HepG2 (cell line): ENCODE results near the gene CEMP1. TPM values are rescaled to one million over a fixed set of nuclear protein-coding genes. Genes with fewer than 3 reads are reported as not detected.

ENCODE experiments used
- ATAC-seq: fragments of 200-7000 bp; cut with Tn5 transposase; 3 replicates; pipeline ENCODE4 v1.9.1; 2020; ENCODE audit warnings: mild to moderate bottlenecking, moderate library complexity
- BruUV-seq: library from RNA; stranded (reverse); fragments of 400-500 nt; replicated peaks from 2 replicates; lab custom pipeline; 2021; lab: Mats Ljungman, UMichigan
- CTCF ChIA-PET: fragments of 300-600 bp; formaldehyde crosslinking; extraction: SDS; loops from one replicate; lab custom pipeline; 2021; ENCODE audit warnings: low total read pairs, inconsistent platforms, low intra/inter-chr PET ratio; lab: Yijun Ruan, JAX
- POLR2A ChIA-PET: fragments of 350-600 bp; sonication (Branson Sonifier 250); formaldehyde crosslinking; loops from one replicate; lab custom pipeline; 2020; ENCODE audit warnings: antibody characterized with exemption, inconsistent platforms; lab: Yijun Ruan, JAX
- DNase-seq: peaks from one replicate; pipeline ENCODE4 v3.0.0-alpha.2; 2015; ENCODE audit warnings: low spot score
- FAIRE-seq: peaks from 3 replicates; lab custom pipeline; 2011; peaks lifted over from hg19 to GRCh38; lab: Jason Lieb, UNC
- H2AFZ ChIP-seq: one replicate; pipeline ENCODE4 v1.6.1; 2011; ENCODE audit warnings: low read length, inconsistent platforms
- H3K27ac ChIP-seq: fragments of 300-600 bp; 3 replicates; pipeline ENCODE4 v1.8.0; 2011; ENCODE audit warnings: mixed run types, mild to moderate bottlenecking, mixed read lengths, low read length, inconsistent platforms; ENCODE audit not compliant: insufficient read depth; ENCODE audit errors: extremely low read length
- H3K27me3 ChIP-seq, 2 experiments: fragments of 200-600 bp in 1 of 2; 2 replicates in 1 of 2; 3 replicates in 1 of 2; pipeline versions ENCODE4 v1.6.0 to v1.8.0; 2011; ENCODE audit warnings: low read length in 2 of 2, mild to moderate bottlenecking in 2 of 2, moderate library complexity in 2 of 2, inconsistent platforms in 1 of 2; ENCODE audit not compliant: insufficient read depth in 2 of 2, control insufficient read depth in 1 of 2
- H3K36me3 ChIP-seq, 2 experiments: fragments of 200-600 bp in 1 of 2; replicated peaks in 1 of 2; 2 replicates in 1 of 2; 3 replicates in 1 of 2; pipeline versions ENCODE4 v1.5.1 to v1.8.0; 2011; ENCODE audit warnings: low read length in 2 of 2, inconsistent platforms in 1 of 2; ENCODE audit not compliant: insufficient read depth in 2 of 2, control insufficient read depth in 1 of 2
- H3K4me1 ChIP-seq: 2 replicates; pipeline ENCODE4 v1.5.1; 2012; ENCODE audit warnings: low read length, inconsistent platforms; ENCODE audit not compliant: insufficient read depth
- H3K4me2 ChIP-seq: 2 replicates; pipeline ENCODE4 v1.6.0; 2011; ENCODE audit warnings: low read depth, low read length, inconsistent platforms
- H3K4me3 ChIP-seq, 3 experiments: fragments of 200-600 bp in 1 of 3; sonication (generic), shearing (Covaris generic) in 1 of 3; replicated peaks in 1 of 3; 2 replicates each; pipeline ENCODE4 v1.5.1; 2011 to 2016; ENCODE audit warnings: low read length in 3 of 3, inconsistent platforms in 2 of 3, low read depth in 2 of 3, mild to moderate bottlenecking in 2 of 3, control low read depth in 1 of 3, mixed read lengths in 1 of 3; ENCODE audit not compliant: insufficient read depth in 1 of 3
- H3K79me2 ChIP-seq: one replicate; pipeline ENCODE4 v1.6.1; 2011; ENCODE audit warnings: low read length, inconsistent platforms; ENCODE audit not compliant: insufficient read depth
- H3K9ac ChIP-seq: 2 replicates; pipeline ENCODE4 v1.6.0; 2011; ENCODE audit warnings: mild to moderate bottlenecking, low read depth, low read length, inconsistent platforms; ENCODE audit not compliant: insufficient read depth
- H3K9me3 ChIP-seq: 2 replicates; pipeline ENCODE4 v1.5.1; 2012; ENCODE audit warnings: mild to moderate bottlenecking, low read length
- H4K20me1 ChIP-seq: 2 replicates; pipeline ENCODE4 v1.6.0; 2011; ENCODE audit warnings: inconsistent platforms, mild to moderate bottlenecking, low read length, moderate library complexity; ENCODE audit not compliant: insufficient read depth
- AKAP8 ChIP-seq: sonication (generic); formaldehyde crosslinking; IDR thresholded peaks from 2 replicates; pipeline ENCODE4 v1.5.1; 2020; ENCODE audit warnings: mild to moderate bottlenecking, missing genetic modification reagents
- MAX ChIP-seq: IDR thresholded peaks from 2 replicates; pipeline ENCODE4 v1.6.1; 2012; ENCODE audit warnings: inconsistent platforms
- PAWR ChIP-seq: sonication (generic); formaldehyde crosslinking; IDR thresholded peaks from 2 replicates; pipeline ENCODE4 v1.4.0; 2020; ENCODE audit warnings: missing genetic modification reagents, mild to moderate bottlenecking, borderline replicate concordance
- PHF20 ChIP-seq: sonication (generic); formaldehyde crosslinking; IDR thresholded peaks from 2 replicates; pipeline ENCODE4 v1.5.0; 2020; ENCODE audit warnings: mild to moderate bottlenecking, missing genetic modification reagents
- SCMH1 ChIP-seq: sonication (generic); formaldehyde crosslinking; IDR thresholded peaks from 2 replicates; pipeline ENCODE4 v1.9.0; 2021; ENCODE audit warnings: missing genetic modification reagents, mild to moderate bottlenecking, borderline replicate concordance
- SOX6 ChIP-seq, 2 experiments: fragments of 450-650 bp in 1 of 2; sonication (generic) in 1 of 2; formaldehyde crosslinking in 1 of 2; IDR thresholded peaks; 2 replicates each; pipeline versions ENCODE4 v1.4.0 to v1.6.1; 2017 to 2020; ENCODE audit warnings: antibody characterized with exemption in 1 of 2, mild to moderate bottlenecking in 1 of 2, missing genetic modification reagents in 1 of 2
- SP140L ChIP-seq: sonication (generic); formaldehyde crosslinking; IDR thresholded peaks from 2 replicates; pipeline ENCODE4 v1.4.0; 2020; ENCODE audit warnings: missing genetic modification reagents, borderline replicate concordance
- SPEN ChIP-seq: sonication (generic); formaldehyde crosslinking; IDR thresholded peaks from 2 replicates; pipeline ENCODE4 v1.5.1; 2020; ENCODE audit warnings: low read depth, mild to moderate bottlenecking, missing genetic modification reagents
- TRIM24 ChIP-seq: sonication (generic); formaldehyde crosslinking; IDR thresholded peaks from 2 replicates; pipeline ENCODE4 v1.8.0; 2022; ENCODE audit warnings: mild to moderate bottlenecking, missing genetic modification reagents
- ZBTB40 ChIP-seq, 2 experiments: fragments of 450-650 bp in 1 of 2; sonication (generic) in 1 of 2; formaldehyde crosslinking in 1 of 2; IDR thresholded peaks; 2 replicates each; pipeline versions ENCODE4 v1.6.1 to v1.8.0; 2016 to 2022; ENCODE audit warnings: antibody characterized with exemption in 1 of 2, mild to moderate bottlenecking in 1 of 2, missing genetic modification reagents in 1 of 2
- ZNF251 ChIP-seq: sonication (generic); formaldehyde crosslinking; IDR thresholded peaks from 2 replicates; pipeline ENCODE4 v1.9.0; 2021; ENCODE audit warnings: mild to moderate bottlenecking, missing genetic modification reagents
- ZNF598 ChIP-seq: sonication (generic); formaldehyde crosslinking; IDR thresholded peaks from 2 replicates; pipeline ENCODE4 v1.5.1; 2020; ENCODE audit warnings: mild to moderate bottlenecking, missing genetic modification reagents, borderline replicate concordance
- ZNF644 ChIP-seq: IDR thresholded peaks from 2 replicates; pipeline ENCODE4 v1.6.1; 2016; ENCODE audit warnings: low read depth
- ZNF652 ChIP-seq: IDR thresholded peaks from 2 replicates; pipeline ENCODE4 v1.6.1; 2016; ENCODE audit warnings: low read depth, borderline replicate concordance
- WGBS: methylation state at CpG from one replicate; pipeline ENCODE4 v1.1.6; 2017; ENCODE audit warnings: low lambda C conversion rate; 5-methylcytosine and 5-hydroxymethylcytosine counted together
- in situ Hi-C: cut with HindIII; loops from 2 replicates; pipeline ENCODE4 v1.10.0; 2017; ENCODE audit warnings: low pct_unique_long_range_greater_than_20kb; ENCODE audit not compliant: extremely low pct_ligation_motif_present
- intact Hi-C: fragments of 100-400 bp; cut with micrococcal nuclease; formaldehyde crosslinking; loops from one replicate; pipeline ENCODE4 v1.10.0; 2022; ENCODE audit not compliant: unreplicated experiment
- polyA plus RNA-seq, 8 experiments: library from polyadenylated mRNA; depleted of rRNA in 3 of 8; stranded (reverse) in 7 of 8; unstranded in 1 of 8; fragments of >200 nt; fragmentation: Illumina TruSeq in 4 of 8; extraction: Trizol in 4 of 8; gene quantifications; 2 replicates each; pipeline versions ENCODE4 v1.2.1 to v1.2.3, GENCODE V29; 2011 to 2016; ENCODE audit warnings: low read depth in 4 of 8, missing spikeins in 1 of 8, mixed read lengths in 1 of 8; ENCODE audit not compliant: insufficient read depth in 1 of 8
- total RNA-seq, 5 experiments: library from RNA; depleted of rRNA; stranded (reverse); fragments of >200 nt; fragmentation: Illumina TruSeq; extraction: Trizol; gene quantifications; 2 replicates each; pipeline ENCODE4 v1.2.3, GENCODE V29; 2016; ENCODE audit warnings: low read depth in 1 of 5

Gene CEMP1
- total and polyA plus RNA-seq, 2 of the 13 experiments (the other 11 are each of a cell fraction or from before 2014, with no cell fraction given) = not detected

- peaks cover 80% of the 10 kb centered on the region for H3K4me1 ChIP-seq
- peak overlapping the region in 2 of 3 experiments; percentile 12 to 56; a peak in 3 of 6 replicates for H3K4me3 ChIP-seq
- no peak overlapping the region for H2AFZ ChIP-seq
- H3K27me3 ChIP-seq = no peaks in the 10 kb centered on the region
- H3K9ac ChIP-seq = peak overlapping the region; percentile 47
- DNase-seq (no peak), ATAC-seq (peak; percentile 0; the same call in 2 of the 3 replicates), FAIRE-seq (peak; percentile 12)
- no peaks in the 10 kb centered on the region for H3K9me3 ChIP-seq
- intact Hi-C loops (no loop called here), in situ Hi-C loops (no loop called here)
- H3K4me2 ChIP-seq = peak overlapping the region; percentile 78
- 52% methylated on average over 6 of the region's 6 CpGs for WGBS
- H3K36me3 ChIP-seq = peaks cover 13 to 45% of the 10 kb centered on the region in 2 experiments
- peaks cover 44% of the 10 kb centered on the region for H3K79me2 ChIP-seq
- ChIA-PET CTCF (interaction anchor here (1.2 to 1.3 kb wide), 2 partner anchors 10 to 11 kb away, joined by 3 read pairs; partner anchors contain the start of gene ATP6V0C), POLR2A (interaction anchor here (1.0 to 2.6 kb wide), 5 partner anchors 9 to 368 kb away, joined by 5 to 42 read pairs (median 14); partner anchors contain the start of genes ATP6V0C, PDPK1 and TRAF7)
- peak overlapping the region; percentile 92 for H3K27ac ChIP-seq
- BruUV-seq = no TSS peak
- peaks cover 9% of the 10 kb centered on the region for H4K20me1 ChIP-seq
- TF ChIP-seq ZNF644 (CRISPR knock-in tag) (no peak), ZNF598 (CRISPR knock-in tag) (no peak), AKAP8 (CRISPR knock-in tag) (peak; percentile 5; the same call in 1 of the 2 replicates), MAX (no peak), SPEN (no peak), PHF20 (CRISPR knock-in tag) (no peak), SP140L (CRISPR knock-in tag) (no peak), TRIM24 (CRISPR knock-in tag) (no peak), ZNF652 (CRISPR knock-in tag) (peak; percentile 90), PAWR (no peak), ZNF251 (CRISPR knock-in tag) (no peak), ZBTB40 (IDR thresholded peaks at IDR 0.05) (no peak), ZBTB40 (CRISPR knock-in tag; IDR thresholded peaks at IDR 0.05) (no peak), SOX6 (IDR thresholded peaks at IDR 0.05) (no peak), SOX6 (CRISPR knock-in tag; IDR thresholded peaks at IDR 0.05) (no peak), SCMH1 (CRISPR knock-in tag) (no peak)
Observed at GRCh38 chr16:2523801-2524231, 7.4 kb downstream of the CEMP1 start.
